Thymus (tissue), 11 donors: ENCODE measurements around the gene EPO. TPM values are rescaled to one million over a fixed set of nuclear protein-coding genes. Genes with fewer than 3 reads are reported as not detected.
"Not testable (repeated sequence)": the region's sequence is repeated elsewhere in the genome, so short reads cannot be mapped to it uniquely, and the experiment has no call there.

Source experiments
- DNase-seq, 9 donors: peaks; one replicate each; pipeline ENCODE4 v3.0.0-alpha.2; 2013; ENCODE audit warnings: low spot score in 9 of 9, low read depth in 6 of 9, missing footprints in 1 of 9
- H3K27ac ChIP-seq, 2 donors: one replicate each; pipeline ENCODE4 v1.5.1; 2013; ENCODE audit warnings: control low read depth in 1 of 2, low read depth in 1 of 2, low read length in 1 of 2, mild to moderate bottlenecking in 1 of 2, moderate library complexity in 1 of 2
- H3K27me3 ChIP-seq, 2 donors: one replicate each; pipeline ENCODE4 v1.5.1; 2013; ENCODE audit warnings: low read length in 1 of 2; ENCODE audit not compliant: control insufficient read depth in 2 of 2, insufficient read depth in 1 of 2
- H3K36me3 ChIP-seq, 2 donors: one replicate each; pipeline ENCODE4 v1.5.1; 2013; ENCODE audit warnings: low read length in 1 of 2, mild to moderate bottlenecking in 1 of 2, moderate library complexity in 1 of 2; ENCODE audit not compliant: control insufficient read depth in 2 of 2, insufficient read depth in 2 of 2
- H3K4me1 ChIP-seq, 2 donors: one replicate each; pipeline ENCODE4 v1.5.1; 2013; ENCODE audit warnings: low read length in 2 of 2; ENCODE audit not compliant: control insufficient read depth in 2 of 2, insufficient read depth in 2 of 2
- H3K4me3 ChIP-seq, 2 donors: one replicate each; pipeline ENCODE4 v1.5.1; 2013; ENCODE audit warnings: low read length in 2 of 2, control low read depth in 1 of 2, mild to moderate bottlenecking in 1 of 2
- H3K9me3 ChIP-seq, 2 donors: one replicate each; pipeline ENCODE4 v1.5.1; 2013; ENCODE audit warnings: low read length in 1 of 2, mild to moderate bottlenecking in 1 of 2; ENCODE audit not compliant: control insufficient read depth in 2 of 2, insufficient read depth in 1 of 2
- WGBS: extraction: QIAGEN DNeasy Blood & Tissue Kit; methylation state at CpG from one replicate; pipeline ENCODE4 v1.1.7; 2013; 5-methylcytosine and 5-hydroxymethylcytosine counted together
- polyA plus RNA-seq: library from polyadenylated mRNA; stranded (reverse); fragments of 200-250 nt; gene quantifications from one replicate; pipeline ENCODE4 v1.2.3, GENCODE V29; 2013
- total RNA-seq: library from RNA; stranded (reverse); fragments of 120-200 nt; gene quantifications from one replicate; pipeline ENCODE4 v1.2.4, GENCODE V29; 2013
- donor health status: healthy.

Gene EPO
- total and polyA plus RNA-seq, 2 donors = 0.09 to 1.0 TPM

DNA sequence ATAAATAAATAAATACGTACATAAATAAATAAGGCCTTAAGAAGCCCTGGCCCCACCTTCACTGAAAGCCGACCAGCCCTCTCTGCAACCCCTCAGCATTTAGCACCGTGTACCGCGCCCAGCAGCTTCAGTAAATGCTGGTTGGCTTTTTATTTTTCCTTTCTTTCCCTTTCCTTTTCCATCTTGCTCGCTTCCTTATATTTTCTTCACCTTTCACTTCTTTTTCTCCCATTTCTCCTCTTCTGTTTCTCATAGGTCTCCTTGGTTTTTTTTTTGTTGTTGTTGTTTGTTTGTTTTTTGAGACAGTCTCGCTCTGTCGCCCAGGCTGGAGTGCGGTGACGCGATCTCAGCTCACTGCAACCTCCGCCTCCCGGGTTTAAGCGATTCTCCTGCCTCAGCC is 24.3 kb downstream of the EPO start:
- no peak overlapping the region for H3K27ac ChIP-seq
- H3K36me3 ChIP-seq = no peaks in the 10 kb centered on the region
- WGBS = 95% methylated on average over 14 of the region's 14 CpGs
- H3K9me3 ChIP-seq = no peaks in the 10 kb centered on the region
- no peak for DNase-seq
- H3K4me3 ChIP-seq = no peak overlapping the region
- no peaks in the 10 kb centered on the region for H3K4me1 ChIP-seq
- peaks cover 0 to 28% of the 10 kb centered on the region in 2 donors for H3K27me3 ChIP-seq

DNA sequence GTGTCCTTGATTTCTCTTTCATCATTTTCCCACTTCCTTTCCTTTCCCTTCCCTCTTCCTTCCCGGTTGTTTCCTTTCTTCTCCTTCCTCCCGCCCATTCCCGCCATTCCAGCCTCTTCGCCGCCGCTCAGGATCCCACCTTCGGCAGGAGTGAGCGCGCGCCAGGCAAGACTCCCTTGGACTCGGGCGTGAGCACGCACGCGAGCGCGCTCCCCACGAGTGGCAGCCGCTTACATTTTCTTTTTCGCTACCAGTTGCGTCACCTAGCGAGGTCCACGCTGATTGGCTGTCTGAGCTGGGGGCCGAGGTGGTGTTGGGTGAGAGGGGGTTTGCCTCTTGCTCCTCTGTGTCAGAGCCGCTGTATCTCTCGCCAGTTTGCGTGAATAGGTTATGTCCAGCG is 24.9 kb downstream of the EPO start:
- peak in 6 of 9 donors; percentile 6 to 58 (median 24) for DNase-seq
- WGBS = 36% methylated on average over 27 of the region's 28 CpGs
- Histone ChIP-seq H3K4me1 (no peaks in the 10 kb centered on the region), H3K27ac (no peak overlapping the region), H3K9me3 (no peaks in the 10 kb centered on the region), H3K36me3 (no peaks in the 10 kb centered on the region), H3K27me3 (peaks cover 0 to 29% of the 10 kb centered on the region in 2 donors), H3K4me3 (no peak overlapping the region)

DNA sequence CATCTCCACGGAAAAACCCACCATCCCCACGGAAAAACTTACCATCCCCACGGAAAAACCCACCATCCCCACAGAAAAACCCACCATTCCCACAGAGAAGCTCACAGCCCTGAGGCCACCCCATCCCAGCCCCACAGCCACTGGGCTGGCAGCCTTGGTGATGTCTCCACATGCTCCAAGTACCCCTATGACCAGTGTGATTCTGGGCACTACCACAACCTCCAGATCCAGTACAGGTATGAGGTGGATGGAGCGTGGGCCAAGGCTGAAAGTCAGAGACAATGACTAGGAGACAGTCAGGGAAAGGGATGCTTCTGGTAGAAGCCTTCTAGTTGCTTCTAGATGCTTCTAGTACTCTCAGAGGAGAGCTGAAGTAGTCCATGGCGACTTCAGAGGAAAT is 32.7 kb downstream of the EPO start:
- no peaks in the 10 kb centered on the region for H3K36me3 ChIP-seq
- DNase-seq = no peak
- WGBS = 91% methylated on average over 5 of the region's 5 CpGs
- no peak overlapping the region for H3K27ac ChIP-seq
- H3K4me3 ChIP-seq = no peak overlapping the region
- no peaks in the 10 kb centered on the region for H3K9me3 ChIP-seq
- peaks cover 0 to 24% of the 10 kb centered on the region in 2 donors for H3K27me3 ChIP-seq
- no peaks in the 10 kb centered on the region for H3K4me1 ChIP-seq

- H3K36me3 ChIP-seq = no peaks in the 10 kb centered on the region
- peaks cover 0 to 25% of the 10 kb centered on the region in 2 donors for H3K27me3 ChIP-seq
- DNase-seq = no peak
- no peak overlapping the region for H3K4me3 ChIP-seq
- H3K9me3 ChIP-seq = no peaks in the 10 kb centered on the region
- no peak overlapping the region for H3K27ac ChIP-seq
- no peaks in the 10 kb centered on the region for H3K4me1 ChIP-seq
- 92% methylated on average over 3 of the region's 3 CpGs for WGBS
Observed at GRCh38 chr7:100753750-100754149, 33.5 kb downstream of the EPO start.

DNA sequence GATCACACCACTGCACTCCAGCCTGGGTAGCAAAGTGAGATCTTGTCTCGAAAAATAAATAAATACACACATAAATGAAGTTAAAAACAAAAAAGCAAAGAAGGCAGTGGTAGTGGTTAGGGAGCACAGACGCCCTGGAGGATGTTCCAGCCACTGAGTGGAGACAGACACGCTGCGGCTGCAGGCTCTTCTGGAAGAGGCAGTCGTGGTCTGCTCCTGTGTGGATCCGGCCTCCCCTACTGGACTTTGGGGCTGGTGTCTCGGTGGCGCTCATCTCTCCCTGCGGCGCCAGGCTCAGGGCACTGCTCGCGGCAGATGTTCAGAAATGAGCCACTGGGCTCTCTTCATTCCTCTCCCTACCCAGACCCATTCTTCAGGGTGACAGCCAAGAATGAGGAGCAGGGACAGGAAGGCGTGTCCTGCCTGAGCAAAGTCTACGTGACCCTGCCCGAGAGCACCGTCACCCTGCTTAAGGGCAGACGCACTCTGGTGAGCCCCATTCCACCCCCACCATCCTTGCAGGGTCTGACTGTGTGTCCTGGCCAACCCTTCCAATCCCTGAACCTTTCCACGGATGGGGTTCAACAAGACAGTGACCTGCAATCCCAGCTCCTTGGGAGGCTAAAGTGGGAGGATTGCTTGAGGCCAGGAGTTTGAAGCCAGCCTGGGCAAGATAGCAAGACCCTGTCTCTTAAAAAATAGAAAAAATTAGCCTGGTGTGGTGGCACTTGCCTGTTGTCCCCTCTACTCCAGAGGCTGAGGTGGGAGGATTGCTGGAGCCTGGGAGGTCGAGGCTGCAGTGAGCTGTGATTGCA is 39.3 kb downstream of the EPO start:
- H3K27me3 ChIP-seq = peaks cover 0 to 10% of the 10 kb centered on the region in 2 donors
- 93% methylated on average over 19 of the region's 19 CpGs for WGBS
- no peak for DNase-seq

GRCh38 chr7:100762841-100763240 is 42.6 kb downstream of the EPO start:
- H3K27ac ChIP-seq, H3K4me3 ChIP-seq, H3K9me3 ChIP-seq, H3K27me3 ChIP-seq, H3K4me1 ChIP-seq, DNase-seq, H3K36me3 ChIP-seq: not testable (repeated sequence)
- 91% methylated on average over 5 of the region's 5 CpGs for WGBS

More for the DNA sequence above, 39.3 kb downstream of the EPO start:
- Histone ChIP-seq H3K9me3 (no peaks in the 10 kb centered on the region), H3K27ac (no peak overlapping the region), H3K4me3 (no peak overlapping the region), H3K36me3 (no peaks in the 10 kb centered on the region), H3K4me1 (no peaks in the 10 kb centered on the region)

- DNase-seq = no peak
- no peaks in the 10 kb centered on the region for H3K36me3 ChIP-seq
Observed at GRCh38 chr7:100763556-100764140, 43.4 kb downstream of the EPO start.

GRCh38 chr7:100764841-100765240 is 44.6 kb downstream of the EPO start:
- no peak for DNase-seq
- no peaks in the 10 kb centered on the region for H3K27me3 ChIP-seq
- H3K4me1 ChIP-seq = no peaks in the 10 kb centered on the region
- H3K27ac ChIP-seq = no peak overlapping the region
- 89% methylated on average over 10 of the region's 10 CpGs for WGBS
- no peak overlapping the region for H3K4me3 ChIP-seq
- H3K9me3 ChIP-seq = no peaks in the 10 kb centered on the region
- no peaks in the 10 kb centered on the region for H3K36me3 ChIP-seq

More at GRCh38 chr7:100763556-100764140, 43.4 kb downstream of the EPO start:
- peaks cover 0 to 5% of the 10 kb centered on the region in 2 donors for H3K27me3 ChIP-seq
- H3K27ac ChIP-seq = no peak overlapping the region
- H3K9me3 ChIP-seq = no peaks in the 10 kb centered on the region
- no peaks in the 10 kb centered on the region for H3K4me1 ChIP-seq
- WGBS = 82% methylated on average over 14 of the region's 14 CpGs
- H3K4me3 ChIP-seq = no peak overlapping the region

GRCh38 chr7:100765250-100765649 is 45.0 kb downstream of the EPO start:
- Histone ChIP-seq H3K36me3 (no peaks in the 10 kb centered on the region), H3K9me3 (no peaks in the 10 kb centered on the region), H3K4me1 (no peaks in the 10 kb centered on the region), H3K27ac (no peak overlapping the region), H3K27me3 (no peaks in the 10 kb centered on the region), H3K4me3 (no peak overlapping the region)
- WGBS = 88% methylated on average over 16 of the region's 16 CpGs
- no peak for DNase-seq
